ENCODE data around the gene VEGFA.

The VEGFA gene

GRCh38 chr6:43772681-43773049 is 2.7 kb downstream of the VEGFA start:
- Histone ChIP-seq H3K27ac (ENCODE audit: low read length) (peak overlapping the region; percentile 71), H4K20me1 (ENCODE audit: insufficient read depth, low read length) (peaks cover 57% of the 10 kb centered on the region), H3K4me3 (ENCODE audit: low read length) (peak overlapping the region; percentile 83), H3K79me2 (ENCODE audit: low read length) (peaks cover 77% of the 10 kb centered on the region), H3K9ac (ENCODE audit: low read length) (peak overlapping the region; percentile 91), H3K9me3 (ENCODE audit: insufficient read depth, low read length) (no peaks in the 10 kb centered on the region), H3K4me1 (ENCODE audit: low read length) (peaks cover 24% of the 10 kb centered on the region), H2AFZ (ENCODE audit: low read depth, low read length) (no peak overlapping the region), H3K4me2 (ENCODE audit: low read length) (peak overlapping the region; percentile 98), H3K36me3 (replicated peaks; ENCODE audit: low read depth, low read length) (peaks cover 54% of the 10 kb centered on the region), H3K27me3 (ENCODE audit: low read depth, low read length) (0 out of 2 replicates have a peak, but pooled peaks cover under 1% of the 10 kb centered on the region)
- TF ChIP-seq EZH2phosphoT487 (IDR thresholded peaks at IDR 0.05; ENCODE audit: low read depth), result no peak
- no peak for TF ChIP-seq CTCF (IDR thresholded peaks at IDR 0.05; ENCODE audit: low read depth, low read length)

- Histone ChIP-seq H4K20me1 (ENCODE audit: insufficient read depth, low read length) (peaks cover 64% of the 10 kb centered on the region), H3K4me3 (ENCODE audit: low read length) (peak overlapping the region; percentile 83), H3K4me1 (ENCODE audit: low read length) (peaks cover 24% of the 10 kb centered on the region), H3K9me3 (ENCODE audit: insufficient read depth, low read length) (no peaks in the 10 kb centered on the region), H3K27me3 (ENCODE audit: low read depth, low read length) (no peaks in the 10 kb centered on the region), H3K79me2 (ENCODE audit: low read length) (peaks cover 80% of the 10 kb centered on the region), H3K9ac (ENCODE audit: low read length) (peak overlapping the region; percentile 91), H3K4me2 (ENCODE audit: low read length) (peak overlapping the region; percentile 98), H3K27ac (ENCODE audit: low read length) (peak overlapping the region; percentile 71), H3K36me3 (replicated peaks; ENCODE audit: low read depth, low read length) (peaks cover 61% of the 10 kb centered on the region), H2AFZ (ENCODE audit: low read depth, low read length) (no peak overlapping the region)
- no peak for TF ChIP-seq EZH2phosphoT487 (IDR thresholded peaks at IDR 0.05; ENCODE audit: low read depth)
- TF ChIP-seq CTCF (IDR thresholded peaks at IDR 0.05; ENCODE audit: low read depth, low read length), result peak; percentile 95
Observed at GRCh38 chr6:43773050-43773979, 3.3 kb downstream of the VEGFA start.

- peak overlapping the region; percentile 98 for H3K4me2 ChIP-seq (ENCODE audit: low read length)
- peaks cover 73% of the 10 kb centered on the region for H4K20me1 ChIP-seq (ENCODE audit: insufficient read depth, low read length)
- TF ChIP-seq EZH2phosphoT487 (IDR thresholded peaks at IDR 0.05; ENCODE audit: low read depth), result no peak
- no peak overlapping the region for H2AFZ ChIP-seq (ENCODE audit: low read depth, low read length)
- peaks cover 23% of the 10 kb centered on the region for H3K4me1 ChIP-seq (ENCODE audit: low read length)
- H3K4me3 ChIP-seq (ENCODE audit: low read length), result peak overlapping the region; percentile 83
- H3K9ac ChIP-seq (ENCODE audit: low read length), result peak overlapping the region; percentile 91
- no peaks in the 10 kb centered on the region for H3K27me3 ChIP-seq (ENCODE audit: low read depth, low read length)
- H3K36me3 ChIP-seq (replicated peaks; ENCODE audit: low read depth, low read length), result peaks cover 69% of the 10 kb centered on the region
- peak overlapping the region; percentile 4; the same call in 1 of the 2 replicates for H3K27ac ChIP-seq (ENCODE audit: low read length)
- no peaks in the 10 kb centered on the region for H3K9me3 ChIP-seq (ENCODE audit: insufficient read depth, low read length)
- peaks cover 84% of the 10 kb centered on the region for H3K79me2 ChIP-seq (ENCODE audit: low read length)
Observed at GRCh38 chr6:43773980-43774775, 4.2 kb downstream of the VEGFA start.

GRCh38 chr6:43774776-43775534 is 4.9 kb downstream of the VEGFA start:
- Histone ChIP-seq H3K79me2 (ENCODE audit: low read length) (peaks cover 86% of the 10 kb centered on the region), H3K27me3 (ENCODE audit: low read depth, low read length) (no peaks in the 10 kb centered on the region), H3K4me3 (ENCODE audit: low read length) (peak overlapping the region; percentile 83), H3K4me1 (ENCODE audit: low read length) (peaks cover 21% of the 10 kb centered on the region), H3K9ac (ENCODE audit: low read length) (no peak overlapping the region), H3K4me2 (ENCODE audit: low read length) (peak overlapping the region; percentile 98), H3K9me3 (ENCODE audit: insufficient read depth, low read length) (no peaks in the 10 kb centered on the region), H2AFZ (ENCODE audit: low read depth, low read length) (no peak overlapping the region), H3K27ac (ENCODE audit: low read length) (no peak overlapping the region), H4K20me1 (ENCODE audit: insufficient read depth, low read length) (peaks cover 79% of the 10 kb centered on the region), H3K36me3 (replicated peaks; ENCODE audit: low read depth, low read length) (peaks cover 76% of the 10 kb centered on the region)
- TF ChIP-seq EZH2phosphoT487 (IDR thresholded peaks at IDR 0.05; ENCODE audit: low read depth) (no peak), CTCF (IDR thresholded peaks at IDR 0.05; ENCODE audit: low read depth, low read length) (peak; percentile 78)

All from OCI-LY3 (cell line).